Measurements from ENCODE around the gene COL2A1.

The COL2A1 gene

DNA sequence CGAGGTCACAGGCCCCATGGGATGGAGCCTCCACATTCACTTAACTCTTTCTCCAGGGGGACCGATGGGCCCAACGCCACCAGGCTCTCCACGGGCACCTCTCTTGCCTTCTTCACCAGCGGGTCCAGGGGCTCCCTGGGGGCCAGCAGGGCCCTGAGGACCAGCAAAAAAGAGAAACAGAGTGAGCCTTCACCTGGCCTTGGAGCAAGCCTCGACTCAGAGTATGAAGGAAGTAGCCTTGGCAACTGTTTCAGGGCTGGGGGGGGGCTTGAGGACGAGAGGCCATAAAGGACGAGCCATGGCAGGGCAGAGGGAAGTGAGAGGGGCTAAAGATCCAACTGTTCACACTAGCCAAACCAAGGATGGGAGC lies 18.0 kb downstream of the COL2A1 start:
- Histone ChIP-seq H3K9me2 (ENCODE audit: low read depth, low read length) (no peaks in the 10 kb centered on the region), H3K9me3 (ENCODE audit: low read length) (no peaks in the 10 kb centered on the region), H4K20me1 (ENCODE audit: insufficient read depth, low read length) (no peaks in the 10 kb centered on the region), H3K27ac (ENCODE audit: low read depth, low read length, poor library complexity, severe bottlenecking) (no peak overlapping the region), H3K4me1 (ENCODE audit: insufficient read depth, low read length, severe bottlenecking) (peaks cover 5% of the 10 kb centered on the region), H3K27me3 (ENCODE audit: insufficient read depth, low read length) (peaks cover 4% of the 10 kb centered on the region; the same call in 1 of the 2 replicates), H3K4me2 (ENCODE audit: low read length) (no peak overlapping the region), H3K79me2 (ENCODE audit: insufficient read depth, low read length) (no peaks in the 10 kb centered on the region), H3K9ac (ENCODE audit: low read length) (no peak overlapping the region), H3K36me3 (ENCODE audit: insufficient read depth, low read length) (no peaks in the 10 kb centered on the region), H3K4me3 (ENCODE audit: low read depth, low read length, poor library complexity, severe bottlenecking) (no peak overlapping the region), H3F3A (ENCODE audit: insufficient read depth, low read length) (no peaks in the 10 kb centered on the region), H2AFZ (ENCODE audit: low read length) (no peak overlapping the region)
- no peak for TF ChIP-seq CTCF (IDR thresholded peaks at IDR 0.05; ENCODE audit: low read length)
- no peak for TF ChIP-seq EZH2 (IDR thresholded peaks at IDR 0.05; ENCODE audit: borderline replicate concordance, low read length)

DNA sequence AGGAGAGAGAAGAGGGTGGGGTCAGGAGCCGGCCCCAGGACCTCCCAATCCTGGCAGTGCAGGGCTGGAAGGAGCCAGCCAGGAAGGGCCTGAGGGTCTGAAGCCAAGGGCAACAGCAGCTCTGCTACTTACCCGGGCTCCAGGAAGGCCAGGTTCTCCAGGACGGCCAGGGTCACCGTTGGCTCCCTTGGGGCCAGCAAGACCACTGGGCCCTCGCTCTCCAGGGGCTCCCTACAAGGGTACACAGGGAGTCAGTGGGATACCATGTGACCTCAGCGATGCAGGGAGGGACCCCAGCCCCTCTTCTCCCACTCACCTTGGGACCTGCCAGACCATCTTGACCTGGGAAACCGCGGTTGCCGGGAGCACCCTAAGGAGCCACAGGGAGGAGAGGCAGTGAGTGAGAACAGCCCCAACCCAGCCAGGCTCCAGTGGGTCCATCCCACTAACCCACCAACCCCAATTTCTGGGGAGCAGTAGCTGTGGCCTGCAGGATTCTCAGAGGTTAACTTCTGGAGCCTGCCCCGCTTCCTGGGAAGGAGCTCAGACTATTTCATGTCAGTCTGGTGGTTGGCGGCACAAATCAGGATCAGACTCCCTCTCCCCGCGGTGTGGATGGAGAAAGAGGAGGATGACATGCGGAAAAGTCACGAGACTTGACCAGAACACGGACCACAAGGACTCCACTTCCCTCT lies 18.5 kb downstream of the COL2A1 start:
- H3K79me2 ChIP-seq (ENCODE audit: insufficient read depth, low read length): no peaks in the 10 kb centered on the region
- H3K36me3 ChIP-seq (ENCODE audit: insufficient read depth, low read length): no peaks in the 10 kb centered on the region
- H3K27me3 ChIP-seq (ENCODE audit: insufficient read depth, low read length): peaks cover 4% of the 10 kb centered on the region; the same call in 1 of the 2 replicates
- H3K9me2 ChIP-seq (ENCODE audit: low read depth, low read length): no peaks in the 10 kb centered on the region
- no peaks in the 10 kb centered on the region for H3K9me3 ChIP-seq (ENCODE audit: low read length)
- no peaks in the 10 kb centered on the region for H4K20me1 ChIP-seq (ENCODE audit: insufficient read depth, low read length)
- no peak overlapping the region for H3K9ac ChIP-seq (ENCODE audit: low read length)
- H3F3A ChIP-seq (ENCODE audit: insufficient read depth, low read length): no peaks in the 10 kb centered on the region
- no peak overlapping the region for H2AFZ ChIP-seq (ENCODE audit: low read length)
- TF ChIP-seq EZH2 (IDR thresholded peaks at IDR 0.05; ENCODE audit: borderline replicate concordance, low read length) (no peak), CTCF (IDR thresholded peaks at IDR 0.05; ENCODE audit: low read length) (no peak)
- no peak overlapping the region for H3K4me2 ChIP-seq (ENCODE audit: low read length)
- H3K4me1 ChIP-seq (ENCODE audit: insufficient read depth, low read length, severe bottlenecking): peaks cover 5% of the 10 kb centered on the region
- H3K4me3 ChIP-seq (ENCODE audit: low read depth, low read length, poor library complexity, severe bottlenecking): no peak overlapping the region
- H3K27ac ChIP-seq (ENCODE audit: low read depth, low read length, poor library complexity, severe bottlenecking): no peak overlapping the region

DNA sequence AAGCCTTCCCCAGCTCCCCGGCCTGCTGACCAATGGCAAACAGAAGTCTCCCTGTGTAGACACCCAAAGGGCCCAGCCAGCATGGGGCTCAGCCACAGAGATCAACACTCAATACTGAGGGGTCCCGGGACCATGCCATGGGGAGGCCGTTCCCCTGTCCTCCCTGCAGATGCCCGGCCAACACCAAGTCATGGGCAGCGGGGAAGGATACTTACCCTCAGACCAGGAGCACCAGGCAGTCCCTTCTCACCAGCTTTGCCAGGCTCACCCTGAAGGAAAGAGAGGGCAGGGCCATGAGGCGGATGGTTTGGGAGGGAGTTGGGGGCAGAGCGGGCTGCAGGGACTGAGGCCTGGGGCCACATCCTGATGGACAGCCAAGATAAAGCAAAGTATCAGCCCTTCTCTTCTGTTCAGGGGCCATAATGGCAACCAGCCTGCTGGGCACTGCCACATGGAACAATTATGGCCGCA lies 19.9 kb downstream of the COL2A1 start:
- H3K27me3 ChIP-seq (ENCODE audit: insufficient read depth, low read length): peaks cover 10% of the 10 kb centered on the region; the same call in 1 of the 2 replicates
- H3F3A ChIP-seq (ENCODE audit: insufficient read depth, low read length): no peaks in the 10 kb centered on the region
- H3K4me2 ChIP-seq (ENCODE audit: low read length): no peak overlapping the region
- no peaks in the 10 kb centered on the region for H3K79me2 ChIP-seq (ENCODE audit: insufficient read depth, low read length)
- no peaks in the 10 kb centered on the region for H3K9me3 ChIP-seq (ENCODE audit: low read length)
- H4K20me1 ChIP-seq (ENCODE audit: insufficient read depth, low read length): no peaks in the 10 kb centered on the region
- H3K36me3 ChIP-seq (ENCODE audit: insufficient read depth, low read length): no peaks in the 10 kb centered on the region
- H3K9me2 ChIP-seq (ENCODE audit: low read depth, low read length): no peaks in the 10 kb centered on the region
- H2AFZ ChIP-seq (ENCODE audit: low read length): no peak overlapping the region
- H3K4me3 ChIP-seq (ENCODE audit: low read depth, low read length, poor library complexity, severe bottlenecking): no peak overlapping the region
- no peak overlapping the region for H3K9ac ChIP-seq (ENCODE audit: low read length)
- no peak overlapping the region for H3K27ac ChIP-seq (ENCODE audit: low read depth, low read length, poor library complexity, severe bottlenecking)
- no peak for TF ChIP-seq EZH2 (IDR thresholded peaks at IDR 0.05; ENCODE audit: borderline replicate concordance, low read length)
- TF ChIP-seq CTCF (IDR thresholded peaks at IDR 0.05; ENCODE audit: low read length): no peak
- H3K4me1 ChIP-seq (ENCODE audit: insufficient read depth, low read length, severe bottlenecking): no peaks in the 10 kb centered on the region
